PC-9 (cell line): ENCODE data around the gene MT1E.

Experiments used
- EZH2 ChIP-seq: fragments of 200-600 bp; sonication (generic); IDR thresholded peaks from 2 replicates; pipeline ENCODE4 v1.8.0; 2017; ENCODE audit warnings: antibody characterized with exemption, low read depth
- TF ChIP-seq, protein P1 (sequence below): fragments of 200-600 bp; sonication (generic); conservative IDR thresholded peaks from 2 replicates; pipeline ENCODE4 v1.6.1; 2017; ENCODE audit warnings: mixed run types, antibody characterized with exemption, mild to moderate bottlenecking, moderate library complexity

GRCh38 chr16:56628486-56629350 is 3.1 kb downstream of the MT1E start:
- TF ChIP-seq, protein P1, sequence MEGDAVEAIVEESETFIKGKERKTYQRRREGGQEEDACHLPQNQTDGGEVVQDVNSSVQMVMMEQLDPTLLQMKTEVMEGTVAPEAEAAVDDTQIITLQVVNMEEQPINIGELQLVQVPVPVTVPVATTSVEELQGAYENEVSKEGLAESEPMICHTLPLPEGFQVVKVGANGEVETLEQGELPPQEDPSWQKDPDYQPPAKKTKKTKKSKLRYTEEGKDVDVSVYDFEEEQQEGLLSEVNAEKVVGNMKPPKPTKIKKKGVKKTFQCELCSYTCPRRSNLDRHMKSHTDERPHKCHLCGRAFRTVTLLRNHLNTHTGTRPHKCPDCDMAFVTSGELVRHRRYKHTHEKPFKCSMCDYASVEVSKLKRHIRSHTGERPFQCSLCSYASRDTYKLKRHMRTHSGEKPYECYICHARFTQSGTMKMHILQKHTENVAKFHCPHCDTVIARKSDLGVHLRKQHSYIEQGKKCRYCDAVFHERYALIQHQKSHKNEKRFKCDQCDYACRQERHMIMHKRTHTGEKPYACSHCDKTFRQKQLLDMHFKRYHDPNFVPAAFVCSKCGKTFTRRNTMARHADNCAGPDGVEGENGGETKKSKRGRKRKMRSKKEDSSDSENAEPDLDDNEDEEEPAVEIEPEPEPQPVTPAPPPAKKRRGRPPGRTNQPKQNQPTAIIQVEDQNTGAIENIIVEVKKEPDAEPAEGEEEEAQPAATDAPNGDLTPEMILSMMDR = no peak
- TF ChIP-seq EZH2 = no peak
